ENCODE measurements around the gene MEG3. TPM values are rescaled to one million over a fixed set of nuclear protein-coding genes. Genes with fewer than 3 reads are reported as not detected.
"Not testable (repeated sequence)": the region's sequence is repeated elsewhere in the genome, so short reads cannot be mapped to it uniquely, and the experiment has no call there.

MEG3 gene
- total RNA-seq, 1 experiment from 2014 or later, result not detected

GRCh38 chr14:100807496-100807895 is 18.4 kb upstream of the MEG3 start:
- in situ Hi-C loops (cut with HindIII; ENCODE audit: low pct_unique_long_range_greater_than_20kb, low sequenced_read_pairs), result no loop called here
- no peak for DNase-seq (ENCODE audit: low read depth, low spot score)

DNA sequence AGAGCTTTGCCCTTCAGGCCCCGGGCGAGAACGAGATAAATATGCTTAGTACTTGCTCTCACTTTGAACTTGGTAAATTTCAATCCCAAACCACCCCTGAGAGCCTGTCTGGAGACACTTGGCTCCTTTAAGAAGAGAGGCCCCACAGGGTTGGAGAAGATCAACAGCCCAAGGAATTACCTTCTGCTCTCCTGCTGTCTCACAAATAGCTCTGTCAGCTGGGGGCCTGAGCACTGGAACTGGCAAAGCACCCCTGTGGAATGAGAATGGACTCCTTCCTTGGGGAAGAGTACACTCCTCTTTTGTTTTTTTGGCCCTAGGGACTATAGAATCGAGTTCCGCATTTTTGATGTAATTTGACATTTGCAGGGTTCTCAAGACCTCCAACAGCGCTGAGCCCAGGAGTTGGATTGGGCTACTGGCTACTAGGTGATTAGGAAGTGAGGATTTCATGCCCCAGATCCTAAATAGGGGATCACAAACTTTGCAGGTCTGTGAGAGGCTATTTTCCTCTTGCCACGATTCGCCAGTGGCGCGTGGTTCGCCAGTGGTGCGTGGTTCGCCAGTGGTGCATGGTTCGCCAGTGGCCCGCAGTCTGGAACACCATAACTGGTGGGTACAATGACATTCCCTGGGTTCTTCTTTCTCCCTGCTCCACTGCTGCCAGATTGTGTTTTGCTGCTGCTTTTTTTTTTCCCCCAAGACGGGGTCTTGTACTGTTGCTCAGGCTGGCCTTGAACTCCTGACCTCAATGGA is 17.8 kb upstream of the MEG3 start:
- no peak for DNase-seq (ENCODE audit: low read depth, low spot score)
- in situ Hi-C loops (cut with HindIII; ENCODE audit: low pct_unique_long_range_greater_than_20kb, low sequenced_read_pairs), result no loop called here

- no peak for DNase-seq (ENCODE audit: low read depth, low spot score)
- in situ Hi-C loops (cut with HindIII; ENCODE audit: low pct_unique_long_range_greater_than_20kb, low sequenced_read_pairs), result no loop called here
Measured at GRCh38 chr14:100810435-100810834, 15.5 kb upstream of the MEG3 start.

- no peak for DNase-seq (ENCODE audit: low read depth, low spot score)
Measured at GRCh38 chr14:100810861-100811461, 15.0 kb upstream of the MEG3 start.

DNA sequence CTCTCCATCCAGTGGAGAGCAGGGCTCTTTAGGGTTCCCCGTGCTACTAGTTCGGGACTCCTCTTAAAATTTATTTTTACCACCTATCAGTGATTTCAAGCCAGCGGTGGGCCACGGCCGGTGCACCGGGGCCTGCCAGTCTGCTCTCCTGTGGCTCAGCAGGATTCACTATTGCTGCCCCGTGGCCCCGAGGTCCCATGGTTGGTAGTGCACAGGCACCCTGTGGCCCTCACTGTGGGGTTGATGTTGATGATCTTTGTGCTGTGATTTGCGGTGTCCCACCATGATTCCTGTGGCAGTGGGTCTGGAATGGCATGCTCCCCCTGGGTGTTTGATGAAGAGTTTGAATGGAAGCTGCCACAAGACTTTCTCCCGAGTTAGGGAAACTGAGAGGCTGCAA is 12.6 kb upstream of the MEG3 start:
- in situ Hi-C loops (cut with HindIII; ENCODE audit: low pct_unique_long_range_greater_than_20kb, low sequenced_read_pairs), result no loop called here
- DNase-seq (ENCODE audit: low read depth, low spot score), result no peak

More at GRCh38 chr14:100810861-100811461, 15.0 kb upstream of the MEG3 start:
- in situ Hi-C loops (cut with HindIII; ENCODE audit: low pct_unique_long_range_greater_than_20kb, low sequenced_read_pairs), result no loop called here

DNA sequence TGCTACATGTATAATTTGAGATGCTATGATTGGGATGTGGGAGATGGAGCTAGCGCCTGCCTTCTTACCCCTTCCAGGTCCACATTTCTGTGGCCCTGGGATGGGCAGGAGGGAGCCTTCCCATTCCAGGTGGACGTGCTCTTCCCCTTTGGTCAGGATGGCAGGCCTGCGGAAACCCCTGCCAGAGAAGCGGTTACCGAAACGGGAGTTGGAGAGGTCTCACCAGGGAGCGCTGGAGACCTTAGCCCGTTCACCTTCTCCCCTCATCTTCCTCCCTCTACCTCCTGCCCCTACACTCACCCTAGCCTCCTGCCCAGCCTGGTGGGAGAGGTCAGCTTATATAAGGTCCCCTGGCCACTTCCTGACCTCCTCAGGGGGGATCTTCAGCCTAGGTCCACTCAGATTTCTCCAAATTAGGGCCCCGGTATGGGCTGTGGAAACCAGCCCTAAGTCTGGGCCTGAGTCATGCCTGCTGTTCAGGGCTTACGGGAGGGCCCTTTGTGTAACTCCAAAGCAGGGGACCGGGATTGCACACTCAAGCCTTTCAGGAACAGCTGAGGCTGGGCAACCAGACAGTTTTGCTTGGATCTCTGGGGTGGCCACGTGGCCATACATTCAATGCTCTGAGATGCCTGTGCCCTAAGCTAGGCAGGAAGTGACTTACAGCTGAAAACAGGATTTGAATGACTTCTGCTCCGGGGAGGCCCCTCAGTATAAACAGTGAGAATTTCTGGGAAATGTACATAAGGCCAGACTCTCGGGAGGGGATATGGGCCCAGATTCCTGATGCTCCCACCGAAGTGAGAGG is 10.2 kb upstream of the MEG3 start:
- DNase-seq (ENCODE audit: low read depth, low spot score), result no peak
- in situ Hi-C loops (cut with HindIII; ENCODE audit: low pct_unique_long_range_greater_than_20kb, low sequenced_read_pairs), result no loop called here

- no peak for DNase-seq (ENCODE audit: low read depth, low spot score)
- in situ Hi-C loops (cut with HindIII; ENCODE audit: low pct_unique_long_range_greater_than_20kb, low sequenced_read_pairs), result no loop called here
Measured at GRCh38 chr14:100816286-100816949, 9.5 kb upstream of the MEG3 start.

DNA sequence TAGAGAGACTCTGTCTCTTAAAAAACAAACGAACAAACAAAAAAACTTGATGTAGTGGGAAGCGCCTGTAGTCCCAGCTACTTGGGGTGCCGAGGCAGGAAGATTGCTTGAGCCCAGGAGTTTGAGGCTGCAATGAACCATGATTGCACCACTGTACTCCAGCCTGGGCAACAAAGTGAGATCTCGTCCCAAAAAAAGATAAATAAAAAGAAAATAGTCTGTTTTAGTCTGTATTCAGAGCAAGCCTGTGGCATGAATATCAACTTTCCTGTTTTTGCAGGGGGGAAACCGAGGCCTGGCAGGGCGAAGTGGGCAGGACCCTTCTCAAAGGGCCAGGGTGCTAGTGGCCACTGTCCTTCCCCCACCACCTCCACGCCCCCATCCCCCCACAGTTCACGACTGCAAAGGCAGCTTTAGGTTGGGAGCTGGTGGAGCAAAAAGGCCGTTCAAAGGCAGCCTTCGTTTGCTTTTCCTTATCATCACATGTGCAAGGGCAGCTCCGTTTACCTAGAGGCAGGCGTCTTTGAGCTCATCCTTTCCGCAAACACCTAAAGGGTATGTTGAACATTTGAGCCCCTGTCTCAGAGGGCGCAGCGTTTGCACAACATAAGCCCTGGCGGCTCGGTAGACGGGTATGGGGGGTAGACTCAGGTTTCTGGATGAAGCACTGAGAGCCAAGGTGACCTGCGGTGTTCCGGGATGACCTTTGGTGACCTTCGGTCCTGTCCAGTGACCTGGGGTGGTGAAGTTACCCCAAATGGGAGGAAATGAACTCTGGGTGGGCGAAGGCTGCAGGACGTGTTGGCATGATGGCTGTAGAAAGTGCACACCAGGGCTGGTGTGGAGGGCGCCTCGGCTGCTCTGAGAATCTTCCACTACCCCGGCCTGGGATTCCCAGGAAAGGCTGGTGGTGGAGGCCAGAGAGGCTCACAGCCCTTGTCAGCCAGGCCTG is 8.7 kb upstream of the MEG3 start:
- DNase-seq (ENCODE audit: low read depth, low spot score), result no peak
- in situ Hi-C loops (cut with HindIII; ENCODE audit: low pct_unique_long_range_greater_than_20kb, low sequenced_read_pairs), result no loop called here

GRCh38 chr14:100818221-100818699 is 7.7 kb upstream of the MEG3 start:
- in situ Hi-C loops (cut with HindIII; ENCODE audit: low pct_unique_long_range_greater_than_20kb, low sequenced_read_pairs), result no loop called here
- no peak for DNase-seq (ENCODE audit: low read depth, low spot score)

DNA sequence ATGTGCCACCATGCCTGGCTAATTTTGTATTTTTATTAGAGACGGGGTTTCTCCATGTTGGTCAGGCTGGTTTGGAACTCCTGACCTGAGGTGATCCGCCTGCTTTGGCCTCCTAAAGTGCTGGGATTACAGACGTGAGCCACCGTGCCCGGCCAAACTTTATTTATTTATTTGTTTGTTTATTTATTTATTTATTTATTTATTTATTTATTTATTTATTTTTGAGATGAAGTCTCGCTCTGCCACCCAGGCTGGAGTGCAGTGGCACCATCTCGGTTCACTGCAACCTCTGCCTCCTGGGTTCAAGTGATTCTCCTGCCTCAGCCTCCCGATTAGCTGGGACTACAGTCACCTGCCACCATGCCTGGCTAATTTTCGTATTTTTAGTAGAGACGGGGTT is 7.0 kb upstream of the MEG3 start:
- DNase-seq (ENCODE audit: low read depth, low spot score); in situ Hi-C loops (cut with HindIII; ENCODE audit: low pct_unique_long_range_greater_than_20kb, low sequenced_read_pairs): not testable (repeated sequence)

DNA sequence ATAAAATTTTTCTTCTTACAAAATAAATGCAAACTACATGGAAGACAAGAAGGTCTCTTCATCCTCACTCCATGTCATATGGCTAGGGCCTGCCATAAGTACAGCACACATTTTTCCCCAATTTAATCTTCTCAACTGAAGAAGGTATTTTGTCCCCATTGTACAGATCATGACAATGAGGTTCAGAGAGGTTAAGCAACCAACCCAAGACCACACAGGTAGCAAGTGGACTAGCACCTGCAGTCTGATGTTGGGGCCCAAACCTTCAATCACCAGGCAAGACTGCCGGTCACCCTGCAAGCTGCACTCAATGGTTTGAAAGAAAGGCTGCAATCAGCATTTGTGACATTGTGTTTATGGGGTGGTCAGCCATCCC is 6.5 kb upstream of the MEG3 start:
- in situ Hi-C loops (cut with HindIII; ENCODE audit: low pct_unique_long_range_greater_than_20kb, low sequenced_read_pairs), result no loop called here

DNA sequence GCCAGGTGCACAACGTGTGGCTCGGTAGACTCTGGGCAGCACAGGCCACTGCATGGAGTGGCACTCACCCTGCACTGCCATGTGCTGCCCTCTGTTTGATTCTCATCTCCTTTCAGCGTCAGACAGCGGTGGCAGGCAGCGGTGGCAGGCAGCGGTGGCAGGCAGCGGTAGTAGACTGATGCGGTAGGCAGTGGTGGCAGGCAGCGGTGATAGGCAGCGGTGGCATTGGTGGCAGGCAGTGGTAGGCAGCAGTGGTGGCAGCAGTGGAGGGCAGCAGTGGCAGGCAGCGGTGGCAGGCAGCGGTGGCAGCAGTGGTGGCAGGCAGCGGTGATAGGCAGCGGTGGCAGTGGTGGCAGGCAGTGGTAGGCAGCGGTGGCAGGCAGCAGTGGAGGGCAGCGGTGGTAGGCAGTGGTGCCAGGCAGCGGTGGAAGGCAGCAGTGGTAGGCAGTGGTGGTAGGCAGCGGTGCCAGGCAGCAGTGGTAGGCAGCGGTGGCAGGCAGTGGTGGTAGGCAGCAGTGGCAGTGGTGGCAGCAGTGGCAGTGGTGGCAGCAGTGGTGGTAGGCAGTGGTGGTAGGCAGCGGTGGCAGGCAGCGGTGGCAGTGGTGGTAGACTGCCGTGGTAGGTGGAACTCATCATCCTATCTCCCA is 6.0 kb upstream of the MEG3 start:
- in situ Hi-C loops (cut with HindIII; ENCODE audit: low pct_unique_long_range_greater_than_20kb, low sequenced_read_pairs), result no loop called here
- no peak for DNase-seq (ENCODE audit: low read depth, low spot score)

More for the DNA sequence above, 6.5 kb upstream of the MEG3 start:
- DNase-seq (ENCODE audit: low read depth, low spot score), result no peak

GRCh38 chr14:100820957-100821356 is 5.0 kb upstream of the MEG3 start:
- in situ Hi-C loops (cut with HindIII; ENCODE audit: low pct_unique_long_range_greater_than_20kb, low sequenced_read_pairs), result no loop called here
- no peak for DNase-seq (ENCODE audit: low read depth, low spot score)

DNA sequence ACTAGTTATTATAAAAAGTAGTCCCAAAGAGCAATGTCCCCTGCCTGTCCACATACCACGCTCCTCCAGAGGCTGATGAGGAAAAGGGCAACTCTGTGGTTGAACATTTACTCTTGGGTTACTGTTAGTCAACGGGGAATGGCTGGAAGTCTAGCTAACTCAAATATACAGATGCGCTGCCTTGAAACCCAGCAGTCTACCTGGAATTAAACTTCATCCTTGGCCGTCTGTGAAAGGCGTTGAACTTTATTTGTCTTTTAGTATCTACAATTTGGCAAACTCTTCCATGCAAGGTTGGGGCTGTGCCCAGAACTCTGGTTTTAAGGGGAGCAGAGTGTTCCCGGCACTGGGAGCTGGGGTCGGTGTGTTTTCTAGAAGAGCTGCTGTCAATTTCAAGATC is 3.9 kb upstream of the MEG3 start:
- in situ Hi-C loops (cut with HindIII; ENCODE audit: low pct_unique_long_range_greater_than_20kb, low sequenced_read_pairs), result no loop called here

GRCh38 chr14:100822532-100823296 is 3.2 kb upstream of the MEG3 start:
- no peak for DNase-seq (ENCODE audit: low read depth, low spot score)
- in situ Hi-C loops (cut with HindIII; ENCODE audit: low pct_unique_long_range_greater_than_20kb, low sequenced_read_pairs), result no loop called here

More for the DNA sequence above, 3.9 kb upstream of the MEG3 start:
- no peak for DNase-seq (ENCODE audit: low read depth, low spot score)

All from SK-MEL-5 (cell line).